Activated CD4-positive, alpha-beta T cell treated with anti-CD3 and anti-CD28 coated beads, Interleukin-2, amount 50 U/mL, for 16 hours (primary cell): ENCODE measurements around the gene LMCD1.

Experiments
- DNase-seq: peaks from one replicate; pipeline ENCODE4 v3.0.0-alpha.2; 2020

LMCD1 gene

DNA sequence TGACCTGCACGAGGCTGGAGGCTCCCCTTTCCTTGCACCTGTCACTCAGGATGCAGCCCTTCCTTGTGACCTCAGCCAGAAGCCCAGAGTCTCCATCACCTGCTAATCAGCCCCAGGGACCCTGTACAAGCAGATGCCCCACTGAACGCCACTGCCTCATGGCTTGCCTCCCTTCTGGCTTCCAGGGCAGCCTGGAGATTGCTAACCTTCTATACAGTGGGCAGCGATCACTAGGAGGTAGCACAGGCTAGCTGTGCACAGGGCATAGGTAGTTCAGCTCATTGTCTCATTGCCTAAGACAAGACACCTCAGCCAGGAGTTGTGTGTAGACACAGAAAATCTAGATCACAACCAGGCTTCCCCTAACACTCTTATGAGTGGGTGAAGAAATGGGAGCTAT is 93.6 kb downstream of the LMCD1 start:
- no peak for DNase-seq

DNA sequence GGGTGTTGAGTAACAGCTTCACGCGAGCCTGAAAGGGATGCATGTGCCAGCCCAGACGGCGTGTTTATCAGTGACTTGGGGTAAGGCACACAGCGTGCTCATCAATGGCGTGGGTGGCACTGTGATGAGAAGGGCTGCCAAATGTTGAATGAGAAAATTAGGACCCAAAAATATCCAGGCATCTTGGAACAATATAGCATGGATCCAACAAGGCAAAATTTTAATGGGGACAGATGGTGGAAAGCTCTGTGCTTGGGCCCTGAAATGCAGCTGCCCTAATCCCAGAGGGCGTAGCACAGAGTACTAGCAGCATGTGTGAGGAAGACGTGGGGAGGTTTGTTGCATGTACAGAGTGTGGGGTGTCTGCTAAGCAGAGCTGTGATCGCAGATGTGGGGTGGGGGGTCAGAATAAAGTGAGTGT is 94.1 kb downstream of the LMCD1 start:
- no peak for DNase-seq

DNA sequence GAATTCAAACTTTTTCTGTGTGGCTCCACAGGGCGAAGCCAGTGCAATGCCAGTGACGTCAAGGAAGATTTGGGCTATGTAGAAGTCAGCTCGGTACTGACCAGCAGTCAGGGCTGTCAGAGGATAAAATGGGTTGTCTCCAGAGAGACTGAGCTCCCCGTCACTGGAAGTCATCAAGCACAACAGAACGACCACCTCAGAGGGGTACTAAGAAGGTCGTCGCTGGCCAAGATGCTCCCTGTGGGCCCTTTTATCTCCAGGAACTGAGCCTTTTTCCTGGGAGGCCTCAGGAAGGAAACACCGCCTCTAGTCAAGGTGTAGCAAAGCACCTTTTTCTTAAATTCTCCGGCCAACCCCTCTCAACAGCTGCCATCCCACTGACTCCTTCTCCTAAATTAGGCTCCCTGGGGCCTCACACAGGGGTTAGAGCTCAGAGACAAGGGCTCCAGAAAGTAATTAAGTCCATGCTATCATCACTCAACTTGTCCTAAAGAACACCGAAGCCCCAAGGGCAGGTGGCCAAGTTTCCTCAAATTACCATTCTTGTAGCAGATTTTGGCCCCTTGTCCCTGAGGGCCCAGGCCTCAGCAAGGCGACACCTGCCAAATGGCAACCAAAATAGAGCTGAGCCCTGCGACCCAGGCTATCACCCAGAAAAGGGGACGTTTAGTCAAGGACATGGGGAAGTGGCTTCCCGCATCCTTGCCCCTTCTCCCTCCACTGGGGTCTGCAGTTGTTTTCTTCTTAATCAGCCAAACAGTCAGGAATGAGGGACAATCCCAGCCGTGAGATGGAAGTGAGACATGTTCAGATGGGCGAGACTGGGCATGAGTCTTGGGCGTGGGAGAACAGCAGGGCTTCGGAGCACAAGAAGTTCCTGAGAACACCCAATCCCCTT is 94.9 kb downstream of the LMCD1 start:
- DNase-seq = no peak

DNA sequence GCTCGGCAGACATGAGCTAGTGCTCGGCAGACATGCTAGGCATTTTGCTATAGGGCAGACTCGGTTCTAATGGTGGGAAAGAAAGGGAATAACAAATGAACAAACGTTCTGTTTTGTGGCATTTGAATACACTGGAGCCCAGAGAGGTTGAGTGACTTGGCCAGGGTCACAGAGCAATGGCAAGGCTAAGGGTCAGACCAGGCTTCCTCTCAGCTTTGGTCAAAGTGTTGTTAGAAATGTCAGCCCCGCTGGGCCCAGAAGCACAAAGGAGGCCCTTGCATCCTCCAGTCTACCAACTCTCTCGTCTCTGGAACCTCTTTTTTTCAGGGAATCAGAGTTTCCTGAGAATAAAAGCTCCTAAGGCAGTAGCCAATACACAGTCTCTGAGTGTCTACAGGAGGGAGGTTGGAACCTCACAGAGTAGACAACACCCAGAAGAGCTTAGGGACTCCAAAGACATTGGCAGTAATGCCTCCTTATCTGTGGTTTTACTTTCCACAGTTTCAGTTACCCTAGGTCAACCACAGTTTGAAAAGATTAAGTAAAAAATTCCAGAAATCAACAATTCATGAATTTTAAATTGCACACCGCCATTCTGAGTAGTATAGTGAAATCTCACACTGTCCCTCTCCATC is 95.7 kb downstream of the LMCD1 start:
- DNase-seq = no peak

DNA sequence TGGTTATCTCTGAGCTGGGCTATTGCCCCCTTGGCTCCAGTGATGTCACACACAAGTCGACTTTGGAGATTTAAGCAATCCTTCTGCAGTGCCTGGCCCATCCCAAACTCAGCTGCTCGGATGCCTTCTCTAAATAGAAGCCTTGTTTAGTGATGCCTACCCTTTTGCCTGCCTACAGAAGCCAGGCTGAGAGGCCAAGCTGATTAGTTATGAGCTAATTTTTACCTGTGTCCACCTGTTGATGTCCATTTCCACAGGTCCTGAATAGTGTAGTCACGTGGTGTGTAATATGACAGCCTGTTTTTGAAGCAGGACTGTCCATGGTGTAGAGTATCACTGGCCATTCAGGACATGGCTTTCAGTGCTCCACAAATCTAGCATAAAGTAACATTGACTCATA is 97.5 kb downstream of the LMCD1 start:
- DNase-seq = no peak

DNA sequence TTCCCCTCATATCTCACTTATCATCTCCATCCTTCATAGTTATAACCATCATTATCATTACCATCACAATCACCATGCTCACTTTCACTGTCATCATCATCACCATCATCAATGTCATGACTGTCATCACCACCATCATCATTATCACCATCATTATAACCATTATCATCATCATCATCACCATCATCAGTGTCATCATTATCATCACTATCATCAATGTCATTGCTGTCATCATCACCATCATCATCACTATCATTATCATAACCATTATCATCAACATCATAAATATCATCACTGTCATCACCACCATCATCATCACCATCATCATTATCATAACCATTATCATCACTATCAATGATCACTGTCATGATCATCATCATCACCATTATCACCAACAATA is 98.8 kb downstream of the LMCD1 start:
- no peak for DNase-seq

DNA sequence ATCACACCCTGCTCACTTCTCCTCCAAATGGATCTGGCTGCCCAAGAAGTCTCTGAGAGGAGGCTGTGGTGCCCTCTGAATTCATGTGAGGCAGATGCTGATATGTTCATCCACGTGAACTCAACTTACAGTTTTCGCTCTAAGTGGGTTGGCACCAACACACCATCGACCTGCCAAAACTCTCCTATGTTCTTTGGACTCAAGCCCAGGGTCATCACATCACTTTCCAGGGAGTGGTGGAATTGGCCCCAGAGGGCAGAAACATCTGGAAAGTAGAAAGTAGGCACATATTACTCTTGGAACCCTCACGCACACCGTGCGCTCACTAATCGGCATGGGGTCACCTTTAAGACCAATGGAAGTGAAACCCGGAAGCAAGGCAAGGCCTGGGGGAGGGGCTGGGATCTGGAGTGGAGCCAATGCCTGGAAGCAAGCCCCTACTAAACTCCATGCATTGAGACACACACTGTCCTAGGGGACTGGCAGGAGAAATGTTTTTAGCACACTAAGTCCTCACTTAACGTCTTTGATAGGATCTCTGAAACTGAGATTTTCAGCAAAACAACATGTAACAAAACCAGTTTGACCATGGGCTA is 101.6 kb downstream of the LMCD1 start:
- no peak for DNase-seq

DNA sequence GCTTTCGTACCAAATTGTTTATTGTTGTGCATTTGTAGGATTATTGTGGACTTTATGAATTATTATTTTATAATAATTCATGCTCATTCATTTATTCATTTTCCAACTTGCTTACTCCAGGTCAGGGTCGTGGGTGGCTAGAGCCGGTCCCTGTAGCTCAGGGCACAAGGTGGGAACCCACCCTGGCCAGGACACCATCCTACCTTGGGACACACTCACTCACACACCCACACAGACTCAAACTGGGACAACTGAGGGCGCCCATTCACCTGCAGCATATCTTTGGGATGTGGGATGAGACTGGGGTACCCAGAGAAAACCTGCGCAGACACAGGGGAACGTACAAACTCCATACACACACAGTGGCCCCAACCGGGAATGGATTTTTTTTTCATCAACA is 102.4 kb downstream of the LMCD1 start:
- DNase-seq = no peak

DNA sequence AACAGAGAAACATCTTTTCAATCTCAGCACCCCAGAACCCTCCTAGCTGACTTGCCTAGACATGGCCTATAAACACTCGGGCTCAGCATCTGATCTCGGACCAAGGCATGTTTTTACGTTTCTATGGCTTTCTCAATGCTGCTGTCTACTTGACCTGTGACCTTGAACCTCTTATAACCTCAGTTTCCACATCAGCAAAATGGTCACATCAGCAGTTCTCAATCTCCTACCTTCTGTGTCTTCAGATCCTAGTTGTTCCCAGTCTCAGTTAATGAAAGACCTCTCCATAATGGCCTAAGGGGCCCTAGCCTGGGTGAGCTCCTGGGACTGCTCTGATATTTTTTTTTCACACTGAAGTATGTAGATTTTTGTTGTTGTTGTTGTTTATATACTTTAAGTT is 103.4 kb downstream of the LMCD1 start:
- DNase-seq = no peak

DNA sequence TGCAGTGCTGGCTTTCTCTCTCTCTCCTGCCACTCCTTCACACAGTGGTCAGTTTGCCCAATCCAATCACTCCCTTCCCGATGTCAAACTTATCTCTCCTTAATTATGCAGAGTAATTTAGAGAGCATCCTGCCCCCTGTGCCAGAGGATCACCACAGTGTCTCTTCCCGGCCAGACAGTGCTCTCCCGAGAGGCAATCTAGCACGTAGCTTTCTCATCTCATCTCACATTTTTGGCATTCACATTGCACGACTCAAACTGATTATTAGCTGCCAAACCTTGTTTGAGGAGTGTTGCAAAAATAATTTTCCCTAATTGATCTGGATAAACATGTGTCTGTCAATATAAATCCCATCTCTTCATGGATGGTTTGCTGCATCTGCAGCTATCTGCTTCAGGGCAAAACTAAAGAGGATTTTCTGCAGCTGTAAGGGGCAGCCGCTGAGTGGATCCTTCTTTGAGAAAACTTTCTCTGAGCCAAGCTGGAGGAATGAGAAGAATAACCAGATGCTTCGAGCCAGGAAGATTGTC is 105.1 kb downstream of the LMCD1 start:
- DNase-seq = no peak

DNA sequence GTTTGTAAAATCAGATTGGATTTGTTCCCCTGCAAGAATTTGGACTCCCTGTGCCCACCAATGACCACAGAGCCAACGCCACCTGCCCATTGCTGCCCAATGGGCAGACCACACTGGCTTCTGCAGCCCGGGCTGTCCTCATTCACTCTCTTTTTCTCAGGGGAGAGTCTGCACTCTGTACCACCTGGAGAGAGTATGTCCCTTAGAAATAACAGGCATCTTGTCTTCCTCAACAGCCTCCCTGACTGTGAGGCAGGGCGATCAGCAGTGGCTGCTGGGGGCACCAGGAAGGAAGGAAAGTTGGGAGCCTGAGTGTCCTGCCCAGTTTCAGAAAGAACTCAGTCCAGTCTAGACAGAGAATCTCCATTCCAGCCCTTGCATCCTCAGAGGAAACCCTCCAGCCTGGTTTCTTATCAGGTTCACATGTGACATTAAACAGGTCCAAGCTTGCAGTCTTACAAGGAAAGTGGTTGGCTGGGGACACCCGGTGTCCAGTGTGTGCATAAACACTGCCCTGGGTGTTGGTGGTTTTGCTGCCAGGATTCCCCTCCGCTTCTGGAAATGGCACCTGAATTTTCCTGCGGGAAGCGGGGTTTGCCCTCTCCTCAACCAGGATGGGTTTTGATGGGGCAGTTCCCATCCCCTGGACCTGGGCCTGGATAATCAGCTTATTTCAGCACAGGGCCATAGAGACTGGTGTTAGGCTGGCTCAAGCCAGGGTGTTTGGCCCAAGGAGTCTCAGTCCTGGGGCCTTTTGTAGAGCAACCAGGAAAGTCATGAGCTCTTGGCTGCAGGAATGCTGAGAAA is 105.8 kb downstream of the LMCD1 start:
- DNase-seq = no peak

DNA sequence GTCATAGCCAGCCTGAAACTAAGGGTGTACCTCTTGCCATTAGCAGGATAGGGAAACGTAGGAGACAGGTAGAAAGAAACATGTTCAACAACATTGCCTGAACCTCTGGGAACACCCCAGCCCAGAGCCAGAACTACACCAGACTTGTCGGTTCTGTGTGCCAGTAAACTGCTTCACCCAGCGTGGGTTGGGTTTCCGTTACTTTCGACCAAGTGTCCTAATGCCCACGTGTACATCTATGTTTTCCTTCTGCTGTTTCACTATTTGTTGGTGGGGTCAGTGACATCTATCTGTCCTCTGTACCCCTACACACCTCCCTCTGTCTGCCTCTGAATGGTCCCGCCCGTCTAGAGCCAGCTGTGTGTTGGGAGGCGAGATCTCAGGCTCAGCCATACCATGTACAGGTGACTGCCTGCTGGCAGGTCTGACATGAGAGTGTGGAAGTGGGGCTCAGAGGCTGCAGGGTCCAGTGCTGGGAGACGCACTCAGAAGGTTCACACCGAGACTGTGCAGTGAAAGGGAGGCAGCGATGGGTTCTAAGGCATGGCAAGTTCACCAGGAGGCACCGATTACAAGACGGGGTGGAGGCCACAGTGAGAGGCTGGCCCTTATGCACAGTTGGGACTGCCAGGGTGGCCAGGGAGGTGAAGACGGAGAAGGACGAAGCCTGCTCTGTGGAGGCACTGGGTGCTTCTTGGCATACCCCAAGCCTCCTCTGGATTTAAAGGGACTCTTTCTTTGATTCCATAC is 106.6 kb downstream of the LMCD1 start:
- DNase-seq = no peak

DNA sequence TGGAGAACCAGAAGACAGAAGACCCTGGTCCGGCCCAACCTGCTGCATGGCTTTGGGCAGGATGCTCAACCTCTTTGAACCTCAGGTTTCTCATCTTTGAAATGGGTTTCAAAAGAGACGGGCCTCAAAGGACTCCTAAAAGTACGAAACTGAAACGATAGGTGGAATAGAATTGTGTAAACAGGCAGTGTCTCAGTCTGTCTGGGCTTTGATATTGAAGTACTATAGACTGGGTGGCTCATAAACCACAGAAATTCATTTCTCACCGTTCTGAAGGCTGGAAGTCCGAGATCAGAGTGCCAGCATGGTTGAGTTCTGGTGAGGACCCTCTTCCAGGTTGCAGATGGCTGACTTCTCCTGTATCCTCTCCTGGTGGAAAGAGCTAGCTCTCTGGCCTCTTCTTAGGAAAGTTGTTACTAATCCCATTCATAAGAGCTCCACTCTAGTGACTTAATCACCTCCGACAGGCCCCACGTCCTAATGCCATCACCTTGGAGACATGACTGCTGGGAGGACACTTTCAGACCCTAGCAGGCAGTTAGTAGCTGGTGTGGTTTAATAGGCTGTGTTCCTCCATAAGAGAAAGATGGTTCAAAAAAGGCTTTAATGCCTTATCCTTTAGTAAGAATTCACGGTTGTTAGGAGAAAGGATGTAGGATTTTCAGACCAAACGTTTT is 107.3 kb downstream of the LMCD1 start:
- DNase-seq = no peak

DNA sequence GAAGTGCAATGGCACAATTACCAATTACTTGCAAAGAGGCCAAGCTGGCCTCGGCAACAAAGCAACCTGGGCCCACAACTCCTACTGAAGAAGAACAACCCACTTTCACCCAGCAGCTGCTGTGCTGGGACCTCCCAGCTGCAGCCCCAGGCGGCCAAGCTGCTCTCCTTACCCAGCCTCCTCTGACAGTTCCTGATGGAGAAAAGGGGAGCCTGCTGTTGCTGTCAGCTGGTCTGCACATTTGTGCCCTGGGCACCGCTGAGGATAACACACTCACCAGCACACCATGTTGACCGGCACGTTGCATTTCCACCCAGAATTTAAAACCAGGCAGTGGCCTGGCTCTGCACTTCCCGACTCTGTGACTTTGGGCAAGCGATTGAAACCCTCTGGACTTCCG is 109.3 kb downstream of the LMCD1 start:
- DNase-seq = no peak

DNA sequence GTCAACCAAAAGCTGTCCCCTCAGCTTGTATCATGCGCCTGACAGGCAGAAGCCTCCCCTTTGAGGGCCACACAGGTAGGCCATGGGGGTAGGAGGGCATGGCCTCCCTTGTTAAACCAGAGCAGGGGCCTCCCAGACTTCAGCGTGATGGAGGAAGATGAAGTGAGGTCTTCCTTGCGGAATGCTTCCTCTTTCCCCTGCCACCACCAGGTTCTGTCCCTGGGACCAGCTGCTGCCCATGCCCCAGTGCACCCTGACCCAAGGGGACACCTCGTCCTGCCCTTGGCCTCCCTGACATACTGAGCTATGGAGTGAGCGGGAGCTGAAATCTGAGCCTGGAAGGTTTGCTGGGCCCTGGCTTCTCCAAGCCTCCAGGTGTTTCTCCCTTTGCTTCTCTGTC is 116.3 kb downstream of the LMCD1 start:
- no peak for DNase-seq

DNA sequence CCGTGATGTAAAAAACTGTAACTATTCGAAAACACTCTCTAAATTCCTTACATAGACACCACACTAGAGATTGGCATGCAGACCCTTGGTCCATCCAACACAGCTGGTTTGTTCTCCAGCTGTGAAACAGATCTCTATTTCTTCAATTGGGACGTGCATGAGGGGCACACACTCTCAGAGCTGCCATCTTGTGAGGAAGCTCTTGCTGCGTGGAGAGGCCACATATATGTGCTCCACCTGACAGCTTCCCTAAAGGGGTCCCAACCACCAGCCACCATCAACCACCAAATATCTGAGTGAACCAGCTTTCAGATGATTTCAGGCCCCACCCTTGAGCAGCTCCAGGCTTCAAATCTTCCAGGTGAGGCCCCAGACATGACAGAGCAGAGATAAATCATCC is 117.3 kb downstream of the LMCD1 start:
- no peak for DNase-seq

DNA sequence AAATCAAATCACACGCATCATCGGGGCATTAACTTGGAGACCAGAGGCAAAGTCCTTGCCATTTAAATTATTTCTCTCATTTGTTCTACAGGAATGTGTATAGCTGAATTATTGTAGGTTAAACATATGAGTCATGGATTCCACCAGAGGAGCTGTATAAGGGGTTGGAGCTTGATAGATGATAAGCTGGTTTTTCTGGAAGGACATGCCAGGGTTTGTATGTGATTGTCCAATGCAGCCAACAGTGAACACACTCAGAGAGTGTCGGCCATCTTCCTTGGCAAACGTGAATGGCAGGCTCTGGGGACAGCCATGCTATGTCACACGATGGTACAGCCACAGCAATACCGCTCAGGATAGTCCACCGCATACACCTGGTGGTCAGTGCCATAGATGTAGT is 117.9 kb downstream of the LMCD1 start:
- no peak for DNase-seq

DNA sequence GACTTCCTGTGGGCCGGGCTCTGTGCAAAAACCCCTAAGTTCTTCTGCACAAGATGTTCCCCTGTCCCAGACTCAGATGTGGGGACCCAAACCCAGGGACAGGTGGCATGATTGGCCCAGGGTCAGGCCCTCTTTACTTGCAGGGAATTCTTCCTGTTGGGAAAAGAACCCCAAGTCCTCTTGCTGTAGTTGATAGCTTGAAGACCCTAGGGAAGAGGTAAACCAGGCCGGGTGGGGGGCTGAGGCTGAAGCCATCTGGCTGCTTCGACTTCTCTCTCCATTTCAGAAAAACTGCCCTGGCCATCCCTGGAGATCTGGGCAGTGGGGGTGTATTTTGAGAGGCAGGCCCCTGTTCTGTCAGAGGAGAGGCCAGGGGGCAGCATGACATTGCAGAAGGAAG is 119.5 kb downstream of the LMCD1 start:
- no peak for DNase-seq

DNA sequence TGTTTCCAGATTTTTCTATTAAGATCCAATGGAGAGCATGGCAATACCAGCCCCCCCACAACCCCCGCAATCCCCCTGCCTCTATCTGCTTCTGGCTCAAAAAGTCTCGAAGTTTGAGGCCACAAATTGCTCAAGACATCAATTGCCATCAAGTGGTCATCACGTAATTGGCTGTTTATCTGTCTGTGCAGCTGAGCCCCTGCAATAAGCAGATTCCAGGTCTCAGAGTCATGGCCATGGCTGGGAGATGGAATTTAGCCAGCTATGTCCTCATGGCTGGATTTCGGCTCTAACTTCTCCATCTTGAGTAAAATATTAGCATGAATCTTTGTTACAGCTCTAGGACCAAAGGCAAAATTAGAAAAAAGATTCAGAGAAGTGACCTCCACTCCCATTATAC is 120.2 kb downstream of the LMCD1 start:
- no peak for DNase-seq

DNA sequence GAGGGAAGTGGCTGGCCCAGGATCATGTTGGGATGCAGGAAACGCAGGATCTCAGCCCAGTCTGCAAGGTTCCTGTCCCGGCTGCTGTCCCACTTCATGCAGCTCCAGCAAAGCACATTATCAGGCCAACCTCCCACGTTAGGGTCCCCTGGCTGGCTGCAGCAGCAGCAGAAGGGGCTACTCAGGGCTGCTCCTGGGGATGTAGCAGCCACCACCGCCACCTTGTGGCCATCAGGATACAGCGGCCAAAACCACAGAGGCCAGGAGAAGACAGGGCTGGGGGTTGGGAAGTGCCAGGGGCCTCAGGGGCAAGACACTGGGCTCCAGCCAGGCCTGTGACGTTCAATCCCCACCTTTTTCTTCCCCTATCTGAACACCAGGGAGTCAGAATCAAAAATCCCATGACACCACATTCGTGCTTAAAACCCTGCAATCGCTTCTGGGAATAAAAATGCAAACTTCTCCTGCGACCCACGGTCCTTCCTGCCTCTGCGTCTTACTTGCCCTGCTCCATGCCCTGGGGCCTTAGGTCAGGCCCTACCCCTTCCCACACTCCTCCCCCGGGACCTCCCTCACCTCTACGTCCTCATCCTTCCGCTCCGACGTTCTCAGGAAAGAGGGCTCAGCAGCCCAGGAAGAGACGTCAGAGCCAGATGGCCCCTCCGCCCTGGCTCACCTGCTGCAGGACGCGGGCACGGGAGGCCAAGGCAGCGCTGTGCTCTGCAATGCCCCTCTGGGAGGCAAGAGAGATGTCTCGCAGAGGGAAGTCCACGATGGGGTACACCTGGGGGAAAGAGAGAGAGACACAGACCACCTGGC is 121.5 kb downstream of the LMCD1 start:
- peak; percentile 45 for DNase-seq

DNA sequence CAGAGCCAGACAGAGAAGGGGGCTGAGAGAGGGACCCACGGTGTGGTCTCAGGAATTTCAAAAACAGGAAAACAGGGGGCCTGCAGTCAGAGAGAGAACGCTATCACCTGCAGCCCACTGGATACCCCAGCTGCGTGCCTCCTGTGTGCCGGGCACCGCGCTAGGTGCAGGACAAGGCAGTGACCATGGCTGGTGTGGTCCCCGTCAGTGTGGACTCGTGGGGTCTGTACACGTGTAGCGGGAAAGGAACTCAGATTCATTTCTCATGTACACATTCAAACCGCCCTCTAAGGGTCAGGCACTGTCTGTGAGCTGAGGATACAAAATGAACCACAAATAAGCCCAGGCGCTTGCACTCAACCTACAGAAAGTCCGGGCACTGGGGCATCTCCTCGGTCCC is 122.1 kb downstream of the LMCD1 start:
- DNase-seq = no peak
